B cell (primary cell): ENCODE data around the gene ZNF598.

Source experiments
- EZH2 ChIP-seq: IDR thresholded peaks from 2 replicates; pipeline ENCODE4 v1.6.1; 2012; ENCODE audit warnings: borderline replicate concordance, low read depth, mild to moderate bottlenecking, moderate library complexity, low read length; ENCODE audit not compliant: insufficient read depth, poor library complexity, severe bottlenecking
- TF ChIP-seq, protein P1 (sequence below): fragments of 200-600 bp; IDR thresholded peaks from one replicate; pipeline ENCODE4 v1.8.0; 2022; ENCODE audit warnings: antibody characterized with exemption, mild to moderate bottlenecking

DNA sequence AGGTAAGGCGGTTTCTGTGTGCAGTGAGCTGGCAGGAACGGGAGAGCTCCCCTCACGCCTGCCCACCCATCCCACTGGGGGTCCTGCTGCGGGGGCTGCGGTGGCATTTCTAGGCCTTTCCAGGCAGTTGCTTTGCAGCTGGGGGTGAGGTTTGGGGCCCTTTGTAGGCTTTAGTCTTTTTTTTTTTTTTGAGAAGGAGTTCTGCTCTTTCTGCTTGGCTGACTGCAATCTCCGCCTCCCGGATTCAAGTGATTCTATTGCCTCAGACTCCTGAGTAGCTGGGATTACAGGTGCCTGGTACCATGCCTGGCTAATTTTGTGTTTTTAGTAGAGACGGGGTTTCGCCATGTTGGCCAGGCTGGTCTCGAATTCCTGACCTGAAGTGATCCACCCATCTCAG lies 49.3 kb upstream of the ZNF598 start:
- TF ChIP-seq, protein P1, sequence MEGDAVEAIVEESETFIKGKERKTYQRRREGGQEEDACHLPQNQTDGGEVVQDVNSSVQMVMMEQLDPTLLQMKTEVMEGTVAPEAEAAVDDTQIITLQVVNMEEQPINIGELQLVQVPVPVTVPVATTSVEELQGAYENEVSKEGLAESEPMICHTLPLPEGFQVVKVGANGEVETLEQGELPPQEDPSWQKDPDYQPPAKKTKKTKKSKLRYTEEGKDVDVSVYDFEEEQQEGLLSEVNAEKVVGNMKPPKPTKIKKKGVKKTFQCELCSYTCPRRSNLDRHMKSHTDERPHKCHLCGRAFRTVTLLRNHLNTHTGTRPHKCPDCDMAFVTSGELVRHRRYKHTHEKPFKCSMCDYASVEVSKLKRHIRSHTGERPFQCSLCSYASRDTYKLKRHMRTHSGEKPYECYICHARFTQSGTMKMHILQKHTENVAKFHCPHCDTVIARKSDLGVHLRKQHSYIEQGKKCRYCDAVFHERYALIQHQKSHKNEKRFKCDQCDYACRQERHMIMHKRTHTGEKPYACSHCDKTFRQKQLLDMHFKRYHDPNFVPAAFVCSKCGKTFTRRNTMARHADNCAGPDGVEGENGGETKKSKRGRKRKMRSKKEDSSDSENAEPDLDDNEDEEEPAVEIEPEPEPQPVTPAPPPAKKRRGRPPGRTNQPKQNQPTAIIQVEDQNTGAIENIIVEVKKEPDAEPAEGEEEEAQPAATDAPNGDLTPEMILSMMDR = no peak
- no peak for TF ChIP-seq EZH2
